LNCaP clone FGC (cell line): ENCODE results near the gene TENT4A.

Experiments used
- DNase-seq: peaks from one replicate; pipeline ENCODE4 v3.0.0-alpha.2; 2011; ENCODE audit warnings: low read depth
- H3K4me3 ChIP-seq: 2 replicates; pipeline ENCODE4 v1.5.1; 2011; ENCODE audit warnings: mild to moderate bottlenecking, low read depth, low read length, control low read depth
- CTCF ChIP-seq: IDR thresholded peaks from 2 replicates; pipeline ENCODE4 v1.5.1; 2012; ENCODE audit warnings: mild to moderate bottlenecking; ENCODE audit not compliant: control insufficient read depth, insufficient read depth; ENCODE audit errors: extremely low read depth

The TENT4A gene

GRCh38 chr5:6788956-6789649, 75.9 kb downstream of the TENT4A start:
- no peak overlapping the region for H3K4me3 ChIP-seq
- 0 out of 2 replicates have a peak, but pooled peaks have one; percentile 3 for TF ChIP-seq CTCF
- DNase-seq, result no peak

- no peak overlapping the region for H3K4me3 ChIP-seq
- no peak for TF ChIP-seq CTCF
- no peak for DNase-seq
Measured at GRCh38 chr5:6790346-6790865, 77.2 kb downstream of the TENT4A start.

GRCh38 chr5:6791031-6791430, 77.8 kb downstream of the TENT4A start:
- no peak for TF ChIP-seq CTCF
- no peak overlapping the region for H3K4me3 ChIP-seq
- no peak for DNase-seq

GRCh38 chr5:6792376-6792775, 79.1 kb downstream of the TENT4A start:
- no peak for TF ChIP-seq CTCF
- no peak overlapping the region for H3K4me3 ChIP-seq
- DNase-seq, result no peak

GRCh38 chr5:6792911-6793471, 79.8 kb downstream of the TENT4A start:
- TF ChIP-seq CTCF, result no peak
- DNase-seq, result no peak
- no peak overlapping the region for H3K4me3 ChIP-seq

GRCh38 chr5:6801236-6801635, 88.0 kb downstream of the TENT4A start:
- no peak for DNase-seq
- no peak overlapping the region for H3K4me3 ChIP-seq
- TF ChIP-seq CTCF, result no peak
